ENCODE results near the gene GSK3B. TPM values are rescaled to one million over a fixed set of nuclear protein-coding genes. Genes with fewer than 3 reads are reported as not detected.

The GSK3B gene
- total and polyA plus RNA-seq, 3 donors from 2014 or later, result 64.9 to 73.1 (median 65.1) TPM

- Histone ChIP-seq H3K4me3 (no peak overlapping the region), H3K36me3 (ENCODE audit: low read depth, missing control alignments) (no peaks in the 10 kb centered on the region), H3K27me3 (no peaks in the 10 kb centered on the region), H3K4me1 (peaks cover 6% of the 10 kb centered on the region), H3K9me3 (no peaks in the 10 kb centered on the region), H3K27ac (no peak overlapping the region)
- 70 to 100% methylated on average over 2 of the region's 2 CpGs for WGBS, 2 donors
- no peak for DNase-seq
- intact Hi-C loops (cut with DNase I; ENCODE audit: low total_unique reads), result no loop called here
- no peak for TF ChIP-seq CTCF (IDR thresholded peaks at IDR 0.05)
- no peak for TF ChIP-seq POLR2A (IDR thresholded peaks at IDR 0.05)
Measured at GRCh38 chr3:119912220-119912619, 182.0 kb downstream of the GSK3B start.

- TF ChIP-seq CTCF (IDR thresholded peaks at IDR 0.05), result no peak
- no peak for TF ChIP-seq POLR2A (IDR thresholded peaks at IDR 0.05)
- H3K27me3 ChIP-seq, result no peaks in the 10 kb centered on the region
- peaks cover 3% of the 10 kb centered on the region for H3K4me1 ChIP-seq
- H3K27ac ChIP-seq, result no peak overlapping the region
- H3K4me3 ChIP-seq, result no peak overlapping the region
- no peak for DNase-seq
- intact Hi-C loops (cut with DNase I; ENCODE audit: low total_unique reads), result no loop called here
- 81 to 90% methylated on average over 1 of the region's 1 CpG for WGBS, 2 donors
- no peaks in the 10 kb centered on the region for H3K9me3 ChIP-seq
- no peaks in the 10 kb centered on the region for H3K36me3 ChIP-seq (ENCODE audit: low read depth, missing control alignments)
Measured at GRCh38 chr3:119911748-119912147, 182.5 kb downstream of the GSK3B start.

GRCh38 chr3:119902061-119902460 lies 192.2 kb downstream of the GSK3B start:
- no peak for TF ChIP-seq POLR2A (IDR thresholded peaks at IDR 0.05)
- no peak for TF ChIP-seq CTCF (IDR thresholded peaks at IDR 0.05)
- whole genome bisulfite sequencing, 2 donors, result 85 to 88% methylated on average over 3 of the region's 3 CpGs
- H3K27ac ChIP-seq, result no peak overlapping the region

GRCh38 chr3:119901148-119901547 lies 193.1 kb downstream of the GSK3B start:
- no peaks in the 10 kb centered on the region for H3K9me3 ChIP-seq
- no peak for DNase-seq
- TF ChIP-seq POLR2A (IDR thresholded peaks at IDR 0.05) (no peak), CTCF (IDR thresholded peaks at IDR 0.05) (no peak)
- no peaks in the 10 kb centered on the region for H3K36me3 ChIP-seq (ENCODE audit: low read depth, missing control alignments)
- H3K27ac ChIP-seq, result no peak overlapping the region
- intact Hi-C loops (cut with DNase I; ENCODE audit: low total_unique reads), result no loop called here
- no peaks in the 10 kb centered on the region for H3K4me1 ChIP-seq
- no peaks in the 10 kb centered on the region for H3K27me3 ChIP-seq
- H3K4me3 ChIP-seq, result no peak overlapping the region
- 85 to 87% methylated on average over 1 of the region's 1 CpG for WGBS, 2 donors

More at GRCh38 chr3:119902061-119902460, 192.2 kb downstream of the GSK3B start:
- DNase-seq, result no peak
- intact Hi-C loops (cut with DNase I; ENCODE audit: low total_unique reads), result no loop called here
- Histone ChIP-seq H3K36me3 (ENCODE audit: low read depth, missing control alignments) (no peaks in the 10 kb centered on the region), H3K4me1 (no peaks in the 10 kb centered on the region), H3K4me3 (no peak overlapping the region), H3K9me3 (no peaks in the 10 kb centered on the region), H3K27me3 (no peaks in the 10 kb centered on the region)

- Histone ChIP-seq H3K36me3 (ENCODE audit: low read depth, missing control alignments) (no peaks in the 10 kb centered on the region), H3K27ac (no peak overlapping the region), H3K4me1 (no peaks in the 10 kb centered on the region), H3K9me3 (no peaks in the 10 kb centered on the region), H3K27me3 (no peaks in the 10 kb centered on the region), H3K4me3 (no peak overlapping the region)
- no peak for TF ChIP-seq POLR2A (IDR thresholded peaks at IDR 0.05)
- intact Hi-C loops (cut with DNase I; ENCODE audit: low total_unique reads), result no loop called here
- no peak for DNase-seq
Measured at GRCh38 chr3:119899192-119899511, 195.1 kb downstream of the GSK3B start.
